GM18517 (cell line): ENCODE data around the gene DPH5.
A peak's percentile ranks its signal among the peaks of the same experiment; 100 is the strongest.
"Not testable (repeated sequence)": the region's sequence is repeated elsewhere in the genome, so short reads cannot be mapped to it uniquely, and the experiment has no call there.

Source experiments
- ATAC-seq: cut with Tn5 transposase; IDR thresholded peaks from one replicate; pipeline ENCODE4 v1.9.1; 2021; ENCODE audit warnings: mild to moderate bottlenecking, moderate library complexity; ENCODE audit not compliant: unreplicated experiment

Gene DPH5

DNA sequence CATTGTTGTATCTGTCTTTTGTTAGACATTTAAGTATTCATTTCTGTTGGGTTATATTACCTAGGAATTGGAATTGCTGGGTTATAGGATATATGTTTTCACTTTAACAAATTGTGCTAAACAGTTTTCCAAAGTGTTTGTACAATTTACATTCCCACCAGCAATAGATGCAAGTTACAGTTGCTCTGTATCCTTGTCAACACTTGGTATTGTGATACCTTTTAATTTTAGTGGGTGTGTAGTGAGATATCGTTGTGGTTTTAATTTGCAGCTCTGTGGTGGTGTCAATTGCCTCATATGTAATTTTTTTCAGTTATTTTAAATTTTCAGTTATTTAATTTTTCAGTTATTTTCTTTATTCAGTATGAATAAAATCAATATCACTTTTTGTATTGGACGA is 7.4 kb upstream of the DPH5 start:
- ATAC-seq = no peak

DNA sequence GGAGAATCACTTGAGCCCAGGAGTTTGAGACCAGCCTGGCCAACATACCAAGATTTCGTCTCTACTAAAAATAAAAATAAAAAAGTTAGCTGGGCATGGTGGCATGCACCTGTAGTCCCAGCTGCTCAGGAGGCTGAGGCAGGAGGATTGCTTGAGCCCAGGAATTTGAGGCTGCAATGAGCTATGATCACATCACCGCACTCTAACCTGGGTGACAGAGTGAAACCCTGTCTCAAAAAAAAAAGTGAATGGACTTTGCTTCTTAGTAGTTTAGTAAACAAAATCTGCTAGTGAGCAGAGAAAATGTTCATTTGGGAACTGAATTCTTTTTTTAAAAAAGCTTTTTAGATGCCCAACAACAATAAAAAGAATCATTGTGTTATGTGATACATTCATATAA is 6.5 kb upstream of the DPH5 start:
- ATAC-seq = not testable (repeated sequence)

DNA sequence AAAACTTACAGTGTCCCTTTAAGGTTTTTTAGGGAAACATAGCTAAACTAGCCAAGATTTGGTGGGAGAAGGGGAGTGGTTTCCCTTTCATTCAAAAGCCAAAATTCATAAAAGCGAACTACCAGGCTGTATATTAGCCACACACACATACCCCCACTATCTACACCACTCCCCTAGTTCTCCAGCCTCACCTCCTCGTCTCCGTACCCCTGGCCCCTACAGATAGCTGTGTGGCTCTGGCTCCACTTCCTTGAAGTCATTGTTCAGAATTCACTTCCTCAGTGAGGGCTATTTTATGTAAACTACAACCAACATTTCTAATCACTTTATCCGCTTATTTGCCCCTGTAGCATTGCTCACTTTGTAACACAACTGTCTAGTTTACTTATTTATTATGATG is 5.3 kb upstream of the DPH5 start:
- ATAC-seq = no peak

DNA sequence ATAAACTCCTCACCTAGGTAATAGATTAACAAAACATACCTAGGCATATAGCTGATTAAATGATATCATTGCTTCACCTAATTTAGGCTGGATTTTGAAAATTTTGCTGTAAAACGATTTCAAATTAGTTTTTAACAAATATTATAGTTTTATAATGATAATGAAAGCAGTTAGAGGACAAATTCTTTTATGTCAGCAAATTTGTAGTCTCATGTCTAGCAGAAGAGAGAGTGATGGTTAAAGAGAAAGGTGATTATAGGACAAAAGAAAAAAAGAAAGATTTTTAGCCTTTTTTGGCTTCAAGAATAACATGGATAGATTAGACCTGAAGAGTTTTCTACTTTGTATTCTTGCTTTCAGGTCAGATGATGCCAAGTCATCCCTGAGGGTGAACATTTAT is 3.6 kb upstream of the DPH5 start:
- ATAC-seq = no peak

DNA sequence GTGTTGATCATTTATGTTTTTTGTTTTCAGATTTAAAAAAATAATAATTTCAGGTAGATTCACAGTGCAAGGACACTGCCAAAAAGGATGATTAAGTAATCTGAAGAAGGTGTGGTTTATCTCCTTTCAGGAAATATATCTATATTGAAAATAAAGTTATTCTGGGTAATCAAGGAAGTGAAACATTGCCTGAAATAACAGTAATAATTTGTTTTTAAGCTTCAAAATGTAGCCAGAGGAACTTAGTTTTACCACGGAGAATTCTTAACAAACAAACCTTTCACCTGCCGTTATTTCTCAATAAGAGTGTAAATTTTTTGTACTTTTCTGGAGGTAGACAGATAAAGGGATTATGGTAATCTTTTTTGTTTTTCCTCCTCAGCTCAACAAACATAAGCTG is 2.9 kb upstream of the DPH5 start:
- ATAC-seq = no peak

DNA sequence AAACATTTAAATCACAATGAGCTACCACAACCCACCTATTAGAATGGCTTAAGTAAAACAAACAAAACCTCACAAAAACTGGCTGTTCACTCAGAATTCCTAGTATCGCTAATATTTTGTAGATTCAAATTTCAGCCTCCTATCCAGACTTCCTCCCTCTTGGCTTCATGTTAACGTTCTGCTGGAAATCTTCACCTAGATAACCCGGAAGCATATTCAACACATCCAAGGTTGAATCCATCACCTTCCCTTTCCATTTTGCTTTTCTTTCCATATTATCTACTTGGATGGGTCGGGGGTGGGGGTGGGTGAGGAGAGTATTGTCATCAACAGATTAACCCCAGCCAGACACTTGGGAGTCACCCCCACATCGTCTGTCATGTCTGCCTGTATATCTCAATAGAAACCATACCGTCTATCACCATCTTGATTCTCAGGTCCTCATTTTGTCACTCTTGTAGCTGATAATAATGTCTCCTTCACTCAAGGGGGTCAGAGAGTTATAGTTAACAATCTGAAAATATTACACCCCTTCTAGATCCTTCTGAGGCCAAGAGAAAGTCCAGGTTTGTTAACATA is 1.7 kb upstream of the DPH5 start:
- ATAC-seq = no peak

DNA sequence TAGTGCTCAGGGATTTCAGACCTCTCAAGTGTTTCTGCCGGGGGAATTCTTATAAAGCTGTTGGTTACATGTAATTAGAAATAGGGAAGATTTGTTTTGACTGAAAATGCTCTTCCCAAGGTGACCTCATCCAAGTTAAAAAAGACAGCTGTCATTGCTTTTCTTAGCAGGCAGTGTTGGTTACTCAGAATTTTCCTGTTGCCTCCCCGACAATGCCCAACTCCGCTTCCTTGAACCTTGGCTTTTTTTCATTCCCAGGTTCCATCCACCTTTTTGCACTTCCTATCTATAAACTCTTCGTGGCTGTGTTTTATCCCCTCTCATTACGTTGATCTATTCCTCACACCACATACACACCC is 825 bp upstream of the DPH5 start:
- no peak for ATAC-seq

DNA sequence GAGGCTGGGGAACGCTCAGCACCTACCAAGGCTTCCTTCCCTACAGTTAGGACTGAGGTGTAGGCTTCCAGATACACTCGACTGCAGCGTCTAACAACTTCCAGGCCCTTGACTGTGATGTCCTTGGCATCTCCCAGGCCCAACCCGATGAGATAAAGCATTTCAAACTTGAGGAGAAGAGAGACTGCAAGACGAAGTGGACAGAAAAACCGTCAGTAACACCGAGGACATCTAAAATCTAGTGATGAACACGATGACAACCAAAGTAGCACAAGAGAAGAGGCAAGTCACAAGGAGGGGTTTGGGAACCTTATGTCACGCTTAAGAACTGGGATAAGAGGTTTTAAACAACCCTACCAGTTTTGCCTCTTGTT is 314 bp downstream of the DPH5 start:
- peak; percentile 22 for ATAC-seq

DNA sequence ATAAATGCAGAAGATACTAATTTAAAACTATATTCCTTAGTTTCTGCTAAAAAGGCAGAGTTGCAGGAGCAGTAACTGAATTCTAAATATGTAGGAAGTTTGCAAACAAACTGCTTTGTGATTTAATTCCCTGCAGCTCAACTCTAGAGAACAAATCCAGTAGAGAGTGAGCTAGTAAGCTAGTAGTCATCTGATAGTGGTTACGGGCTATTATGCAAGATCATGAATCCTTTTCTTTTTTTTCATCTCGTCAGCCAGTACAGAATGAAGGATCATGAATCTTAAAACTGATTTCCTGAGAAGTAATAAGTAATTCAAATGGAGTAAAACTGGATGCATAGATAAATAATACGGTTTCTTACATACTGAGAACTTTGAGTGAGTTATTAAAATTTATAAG is 3.3 kb downstream of the DPH5 start:
- no peak for ATAC-seq

DNA sequence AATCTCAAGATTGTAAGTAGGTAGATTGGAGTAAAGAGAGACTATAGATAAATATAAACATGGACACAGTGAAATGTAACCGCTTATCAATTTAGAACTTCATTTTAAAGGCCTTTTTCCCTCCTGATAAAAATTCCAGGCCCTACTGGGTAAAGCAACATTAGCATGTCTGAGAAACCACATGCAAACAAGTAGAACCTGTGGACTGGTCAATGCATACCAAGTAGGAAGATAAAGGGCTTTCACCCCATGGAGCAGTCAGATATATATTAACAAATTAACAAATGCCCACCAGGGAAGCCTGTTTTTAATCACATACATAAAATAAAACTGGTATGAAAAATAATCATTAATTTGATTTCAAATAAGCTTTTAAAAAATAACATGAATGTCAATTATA is 8.1 kb downstream of the DPH5 start:
- no peak for ATAC-seq

DNA sequence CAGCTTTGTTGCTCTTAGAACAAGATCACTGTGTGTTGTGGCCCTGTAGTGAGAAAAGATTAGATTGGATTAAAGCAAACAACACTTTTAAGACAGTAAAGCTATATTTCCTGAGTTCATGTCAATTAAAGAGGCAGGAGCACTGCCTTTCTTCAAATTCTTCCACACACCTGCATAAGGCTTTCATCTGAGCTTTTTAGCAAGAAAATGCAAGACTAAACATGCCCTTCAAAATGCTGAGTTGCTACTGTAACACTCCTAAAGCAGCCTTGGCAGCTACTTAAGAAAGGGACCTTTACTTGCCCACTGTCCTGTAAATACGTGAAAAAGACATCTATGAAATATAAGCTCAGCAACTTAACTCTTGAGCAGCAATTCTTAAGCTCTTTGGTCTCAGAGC is 11.8 kb downstream of the DPH5 start:
- no peak for ATAC-seq

DNA sequence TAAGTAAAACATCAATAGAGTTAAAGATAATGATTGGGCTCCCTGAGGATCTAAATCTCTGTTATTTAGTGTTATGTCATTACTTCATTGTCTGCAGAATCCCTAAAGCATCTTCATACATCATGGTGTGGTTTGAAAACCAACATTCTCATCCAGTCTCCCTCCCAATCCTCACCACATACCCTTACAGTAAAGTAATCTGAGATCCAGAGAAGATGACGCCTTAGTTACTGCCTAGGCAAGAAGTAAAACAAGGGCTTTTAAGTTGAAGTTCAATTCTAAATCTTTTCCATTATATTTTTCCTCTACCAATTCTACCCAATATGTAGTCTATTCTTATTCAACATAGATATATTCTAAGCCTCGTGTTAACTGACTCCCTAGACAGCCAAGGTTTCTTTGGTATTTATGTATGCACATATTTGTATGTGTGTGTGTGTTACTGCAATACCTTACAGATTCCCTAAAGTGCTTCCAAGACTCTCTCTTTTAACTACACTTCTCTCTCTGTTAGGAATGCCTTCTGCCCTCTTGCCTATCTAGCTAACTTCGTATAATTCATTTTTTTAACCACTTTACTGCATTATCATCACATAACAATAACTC is 17.3 kb downstream of the DPH5 start:
- no peak for ATAC-seq

DNA sequence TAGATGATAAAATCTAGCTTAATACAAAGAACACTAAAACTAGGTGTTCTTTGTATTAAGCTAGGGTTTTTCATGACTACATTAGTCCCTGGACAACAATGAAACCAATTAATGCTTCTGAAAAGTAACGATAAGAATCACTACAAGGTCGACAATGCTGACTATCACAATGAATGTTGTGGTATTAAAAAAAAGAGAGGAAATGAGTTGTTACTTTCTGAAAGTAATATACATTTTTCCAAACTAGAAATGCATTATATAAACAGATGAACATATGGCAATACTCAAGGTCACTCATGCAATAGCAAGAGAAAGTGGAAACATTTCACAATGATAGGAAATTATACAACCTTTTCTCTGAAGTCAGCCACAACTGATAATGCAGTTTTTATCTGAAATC is 19.0 kb downstream of the DPH5 start:
- no peak for ATAC-seq

DNA sequence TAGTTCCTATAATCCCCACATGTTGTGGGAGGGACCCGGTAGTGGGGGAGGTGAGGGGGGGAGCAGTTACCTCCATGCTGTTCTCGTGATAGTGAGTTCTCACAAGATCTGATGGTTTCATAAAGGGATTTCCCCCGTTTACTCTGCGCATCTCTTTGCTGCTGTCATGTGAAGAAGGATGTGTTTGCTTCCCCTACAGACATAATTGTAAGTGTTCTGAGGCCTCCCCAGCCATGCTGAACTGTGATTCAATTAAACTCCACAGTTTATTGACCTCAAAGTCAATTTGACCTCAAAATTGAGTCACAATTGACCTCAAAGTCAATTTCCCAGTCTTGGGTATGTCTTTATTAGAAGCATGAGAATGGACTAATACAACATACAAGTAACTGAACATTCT is 19.7 kb downstream of the DPH5 start:
- no peak for ATAC-seq

DNA sequence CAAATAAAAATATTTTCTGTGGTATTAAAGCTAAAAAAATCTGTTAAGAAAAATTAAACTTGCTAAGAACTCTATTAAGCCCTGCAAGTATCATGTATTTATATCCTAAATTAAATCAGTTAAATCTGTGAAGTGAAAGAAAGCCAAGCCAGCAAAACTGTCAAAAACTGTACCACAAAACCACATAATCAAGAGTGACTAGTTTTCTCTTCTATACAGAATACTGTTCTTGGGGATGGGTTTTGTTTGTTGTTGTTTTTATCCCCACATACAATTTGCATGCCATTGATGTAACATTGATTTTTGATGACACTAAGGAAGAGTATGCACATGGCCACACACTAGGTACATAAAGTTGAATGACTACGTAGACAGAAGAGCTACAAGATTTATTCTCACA is 20.4 kb downstream of the DPH5 start:
- ATAC-seq = no peak

DNA sequence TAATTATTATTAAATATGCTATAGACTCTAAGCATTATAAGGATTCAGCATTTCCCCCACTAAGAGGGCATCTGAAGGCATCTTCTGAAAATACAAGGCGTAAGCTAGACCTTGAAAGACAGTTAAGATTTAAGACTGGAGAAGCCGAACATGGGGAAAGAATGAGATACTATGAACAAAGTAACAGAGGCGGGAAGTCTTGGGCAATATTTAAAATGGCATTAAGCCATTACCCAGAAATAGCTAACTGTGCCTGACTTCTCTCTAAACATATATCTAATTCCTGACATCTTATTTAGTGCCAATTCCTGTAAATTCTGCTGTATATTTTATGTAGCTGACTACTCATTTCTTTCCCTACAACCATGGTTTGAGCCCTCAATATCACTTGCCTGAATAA is 20.9 kb downstream of the DPH5 start:
- ATAC-seq = no peak

DNA sequence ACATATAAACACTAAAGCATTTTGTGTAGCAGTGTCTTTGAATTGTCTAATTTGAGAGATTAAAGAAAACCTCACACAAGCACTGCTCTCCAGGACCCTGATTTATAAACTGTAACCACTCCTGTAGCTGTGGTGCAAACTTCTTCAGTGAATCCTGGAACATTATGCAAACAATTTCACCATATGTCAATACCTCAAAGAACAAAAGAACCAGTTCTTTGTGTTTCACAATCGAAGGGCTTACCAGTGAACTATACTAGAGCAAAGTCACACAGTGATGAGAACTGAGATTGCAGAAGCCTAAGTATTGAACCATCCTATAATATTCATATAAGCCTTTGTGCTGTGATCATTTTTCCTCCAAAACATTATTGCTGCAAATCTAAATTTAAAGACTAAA is 21.5 kb downstream of the DPH5 start:
- ATAC-seq = no peak

DNA sequence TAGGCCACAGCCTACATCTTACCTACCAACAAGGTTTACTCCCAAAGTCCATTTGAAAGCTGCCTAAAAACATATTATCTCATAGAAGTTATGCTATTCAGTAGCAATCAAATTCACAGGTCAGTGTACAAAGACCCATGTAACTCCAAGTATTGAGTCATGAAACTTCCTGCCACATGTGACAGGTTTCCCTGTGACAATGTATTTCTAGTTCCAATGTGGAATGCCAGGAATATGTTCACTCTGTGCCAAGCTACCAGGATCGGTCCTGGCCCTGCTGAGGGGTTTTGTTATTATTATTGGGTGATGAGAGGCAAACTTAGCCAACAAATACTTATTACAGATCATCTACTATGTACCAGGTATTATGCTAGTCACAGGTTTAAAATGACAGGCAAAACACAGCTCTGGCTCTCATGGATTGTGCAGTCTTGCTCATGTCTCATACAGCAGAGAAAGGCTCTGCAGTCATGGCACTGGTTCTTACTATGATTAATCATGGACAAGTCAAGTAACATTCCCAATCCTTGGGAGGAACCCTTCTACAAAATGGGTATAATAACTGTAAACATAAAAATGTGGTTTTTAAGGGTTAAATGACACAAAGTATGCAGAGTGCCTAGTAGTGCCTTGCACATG is 22.5 kb downstream of the DPH5 start:
- ATAC-seq = no peak

DNA sequence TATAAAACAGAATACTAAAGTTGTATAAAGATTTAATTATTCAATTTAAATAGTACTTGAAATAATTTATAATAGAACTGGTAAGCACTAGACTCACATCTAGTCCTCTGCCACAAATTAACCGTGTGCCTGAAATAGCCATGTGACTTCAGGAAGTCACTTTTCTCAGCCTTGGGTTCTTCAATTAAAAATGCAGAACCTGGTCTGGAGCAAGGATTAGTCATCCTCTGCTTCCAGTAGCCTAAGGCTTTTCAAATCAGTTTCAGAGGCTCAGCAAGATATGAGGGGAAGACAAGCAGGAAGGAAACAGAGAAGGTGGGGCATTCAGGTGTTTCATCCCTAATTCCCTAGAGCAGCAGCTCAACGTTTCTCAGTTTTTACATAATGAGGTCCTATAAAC is 23.0 kb downstream of the DPH5 start:
- no peak for ATAC-seq

DNA sequence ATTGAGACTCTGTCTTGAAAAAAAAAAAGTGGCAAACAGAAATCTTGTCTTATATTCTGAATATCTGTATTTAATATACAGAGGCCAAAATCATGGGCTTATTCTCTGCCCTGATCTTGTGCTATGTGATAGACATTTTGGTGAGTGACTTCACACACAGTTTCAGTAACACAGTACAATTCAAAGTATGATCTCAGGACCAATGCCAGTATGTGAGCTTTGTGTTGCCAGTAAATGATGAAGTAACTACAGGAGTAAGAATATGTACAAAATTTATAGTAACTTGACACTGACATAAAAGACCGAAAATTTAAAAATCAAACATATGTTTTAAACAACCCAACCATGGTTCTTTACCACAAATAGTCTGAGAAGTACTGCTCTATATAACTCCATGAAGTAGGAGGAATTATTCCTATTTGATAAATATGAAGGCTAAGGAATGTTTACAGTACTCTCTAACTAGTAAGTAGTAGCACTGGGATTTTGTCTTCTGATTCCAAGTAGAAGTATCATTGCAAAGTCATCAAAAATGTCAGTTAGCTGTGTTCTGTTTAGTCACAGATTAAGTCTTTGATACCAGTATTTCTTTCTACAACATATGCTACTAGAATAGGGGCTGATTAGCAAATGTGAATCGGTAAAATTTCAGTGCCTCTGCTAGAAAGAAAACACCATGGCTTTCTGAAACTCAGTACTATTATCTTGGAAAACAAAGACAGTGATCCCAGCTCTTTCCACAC is 25.3 kb downstream of the DPH5 start:
- ATAC-seq = no peak

DNA sequence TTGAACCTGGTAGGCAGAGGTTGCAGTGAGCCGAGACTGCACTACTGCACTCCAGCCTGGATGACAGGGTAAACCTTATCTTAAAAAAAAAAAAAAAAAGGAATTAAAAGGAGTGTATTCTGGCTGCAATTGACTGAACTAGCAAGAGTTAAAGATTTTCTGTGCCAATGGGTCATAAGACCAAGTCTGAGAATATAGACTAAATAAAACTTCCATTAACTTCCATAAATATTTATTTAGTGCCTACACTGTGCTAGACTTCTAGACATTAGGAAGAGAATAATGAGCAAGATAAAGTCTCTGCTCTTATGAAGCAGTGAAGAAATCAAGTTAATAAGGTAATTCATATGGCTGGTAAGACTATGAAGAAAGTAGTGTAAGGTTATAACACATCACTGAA is 27.2 kb downstream of the DPH5 start:
- no peak for ATAC-seq
